MCF 10A (cell line): Measurements from ENCODE around the gene ADD3. TPM values are rescaled to one million over a fixed set of nuclear protein-coding genes. Genes with fewer than 3 reads are reported as not detected.
A peak's percentile ranks its signal among the peaks of the same experiment; 100 is the strongest.

ENCODE experiments used
- BruUV-seq: library from RNA; stranded (reverse); fragments of 400-500 nt; replicated peaks from 2 replicates; lab custom pipeline; 2021; lab: Mats Ljungman, UMichigan
- CTCF ChIA-PET: fragments of 300-600 bp; sonication (Branson Sonifier 250); formaldehyde crosslinking; extraction: SDS; loops from one replicate; lab custom pipeline; 2021; ENCODE audit warnings: antibody characterized with exemption, inconsistent platforms; lab: Yijun Ruan, JAX
- POLR2A ChIA-PET: fragments of 300-600, 350-650 bp; sonication (Branson Sonifier 250); formaldehyde crosslinking; extraction: SDS; loops from one replicate; lab custom pipeline; 2020; ENCODE audit warnings: antibody characterized with exemption, inconsistent platforms; lab: Yijun Ruan, JAX
- DNase-seq: peaks from one replicate; pipeline ENCODE4 v3.0.0-alpha.2; 2018; ENCODE audit not compliant: unreplicated experiment
- H3K27ac Mint-ChIP-seq: one replicate; pipeline ENCODE4 v1.8.0; 2022; ENCODE audit warnings: mild to moderate bottlenecking, low read depth, mixed read lengths; ENCODE audit not compliant: unreplicated experiment
- H3K27me3 Mint-ChIP-seq: one replicate; pipeline ENCODE4 v1.8.0; 2022; ENCODE audit warnings: mixed read lengths; ENCODE audit not compliant: insufficient read depth, unreplicated experiment
- H3K36me3 Mint-ChIP-seq: one replicate; pipeline ENCODE4 v1.8.0; 2022; ENCODE audit warnings: mild to moderate bottlenecking, moderate library complexity, mixed read lengths; ENCODE audit not compliant: insufficient read depth, unreplicated experiment
- H3K4me1 Mint-ChIP-seq: one replicate; pipeline ENCODE4 v1.8.0; 2022; ENCODE audit warnings: mixed read lengths; ENCODE audit not compliant: insufficient read depth, unreplicated experiment
- H3K4me3 Mint-ChIP-seq: one replicate; pipeline ENCODE4 v1.8.0; 2022; ENCODE audit warnings: mild to moderate bottlenecking, moderate library complexity, mixed read lengths; ENCODE audit not compliant: unreplicated experiment
- H3K9me3 Mint-ChIP-seq: one replicate; pipeline ENCODE4 v1.8.0; 2022; ENCODE audit warnings: mixed read lengths; ENCODE audit not compliant: unreplicated experiment
- CTCF ChIP-seq: fragments of 200-600 bp; IDR thresholded peaks from one replicate; pipeline ENCODE4 v1.8.0; 2022; ENCODE audit warnings: antibody characterized with exemption, mild to moderate bottlenecking; ENCODE audit not compliant: unreplicated experiment
- intact Hi-C: fragments of 100-400 bp; cut with micrococcal nuclease; formaldehyde crosslinking; loops from 2 replicates; pipeline ENCODE4 v1.14.1; 2022
- total RNA-seq: library from RNA; stranded (reverse); gene quantifications from 2 replicates; pipeline ENCODE4 v1.2.3, GENCODE V29; 2022

The ADD3 gene
- total RNA-seq, 1 experiment from 2014 or later, result 14.5 TPM

GRCh38 chr10:110040767-110041478 lies 33.1 kb downstream of the ADD3 start:
- Mint-ChIP-seq H3K4me1 (peaks cover 5% of the 10 kb centered on the region), H3K4me3 (no peak overlapping the region), H3K9me3 (no peaks in the 10 kb centered on the region), H3K27me3 (no peaks in the 10 kb centered on the region), H3K27ac (peak overlapping the region; percentile 3), H3K36me3 (no peaks in the 10 kb centered on the region)
- TF ChIP-seq CTCF, result no peak
- ChIA-PET CTCF (no interaction called here), POLR2A (no interaction called here)
- DNase-seq, result no peak
- intact Hi-C loops, result no loop called here
- BruUV-seq, result no TSS peak

GRCh38 chr10:110041479-110041829 lies 33.7 kb downstream of the ADD3 start:
- H3K27me3 Mint-ChIP-seq, result no peaks in the 10 kb centered on the region
- no peak for TF ChIP-seq CTCF
- H3K4me1 Mint-ChIP-seq, result peaks cover 5% of the 10 kb centered on the region
- DNase-seq, result no peak
- no peak overlapping the region for H3K27ac Mint-ChIP-seq
- no TSS peak for BruUV-seq
- H3K4me3 Mint-ChIP-seq, result no peak overlapping the region
- H3K36me3 Mint-ChIP-seq, result no peaks in the 10 kb centered on the region
- no peaks in the 10 kb centered on the region for H3K9me3 Mint-ChIP-seq
- ChIA-PET POLR2A (interaction anchor here (1.2 kb wide), 1 partner anchor 32 kb away, joined by 3 read pairs; no protein-coding TSS in a partner anchor), CTCF (no interaction called here)
- intact Hi-C loops, result no loop called here

DNA sequence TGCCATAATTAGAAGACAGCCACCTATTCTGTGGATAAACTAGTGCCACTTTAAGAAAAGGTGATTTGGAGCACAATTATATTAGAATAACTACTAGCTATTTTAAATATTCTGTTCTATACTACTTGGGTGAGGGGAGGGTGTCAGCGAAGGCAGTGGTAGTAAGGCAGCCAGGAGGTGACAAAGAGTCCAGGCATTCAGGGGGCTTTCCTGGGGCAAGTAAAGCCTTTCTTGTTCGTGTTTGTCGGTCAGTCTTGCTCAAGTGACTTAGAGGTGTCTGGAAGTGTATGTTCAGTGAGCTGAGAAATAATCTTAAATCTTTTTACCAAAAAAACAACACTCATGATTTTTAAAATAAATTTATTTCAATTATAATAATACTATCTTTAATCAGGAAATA lies 34.4 kb downstream of the ADD3 start:
- CTCF ChIA-PET, result interaction anchor here (0.5 kb wide), 1 partner anchor 29 kb away, joined by 3 read pairs; no protein-coding TSS in a partner anchor
- DNase-seq, result no peak
- intact Hi-C loops, result no loop called here
- Mint-ChIP-seq H3K4me3 (no peak overlapping the region), H3K27me3 (no peaks in the 10 kb centered on the region), H3K9me3 (no peaks in the 10 kb centered on the region), H3K27ac (no peak overlapping the region), H3K36me3 (no peaks in the 10 kb centered on the region), H3K4me1 (peaks cover 5% of the 10 kb centered on the region)
- POLR2A ChIA-PET, result interaction anchor here (0.7 to 1.2 kb wide), 2 partner anchors 12 to 32 kb away, joined by 3 read pairs; no protein-coding TSS in a partner anchor
- no TSS peak for BruUV-seq
- no peak for TF ChIP-seq CTCF

DNA sequence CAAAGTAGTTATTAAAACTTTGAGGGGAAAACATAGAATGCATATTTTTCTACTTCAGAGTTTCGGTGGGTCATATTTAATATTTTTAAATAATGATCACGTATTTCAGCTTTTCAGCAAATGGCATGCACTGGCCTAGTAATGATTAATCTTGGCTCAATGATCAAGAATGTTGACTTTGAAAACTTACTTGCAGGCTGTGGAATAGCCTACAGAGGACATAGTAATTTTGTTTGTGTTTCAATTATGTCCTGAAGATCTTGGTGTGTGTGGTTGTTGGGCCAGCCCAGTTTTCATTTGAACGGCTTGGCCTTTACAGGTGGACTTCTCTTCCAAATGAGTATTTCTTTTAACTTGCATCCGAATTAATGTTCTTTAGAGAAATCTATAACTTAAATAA lies 35.1 kb downstream of the ADD3 start:
- peaks cover 5% of the 10 kb centered on the region for H3K4me1 Mint-ChIP-seq
- BruUV-seq, result no TSS peak
- no peaks in the 10 kb centered on the region for H3K27me3 Mint-ChIP-seq
- ChIA-PET CTCF (interaction anchor here (0.5 to 1.6 kb wide), 2 partner anchors 30 to 159 kb away, joined by 3 to 10 read pairs; no protein-coding TSS in a partner anchor), POLR2A (interaction anchor here (1.1 kb wide), 1 partner anchor 10 kb away, joined by 5 read pairs; no protein-coding TSS in a partner anchor)
- intact Hi-C loops, result no loop called here
- H3K4me3 Mint-ChIP-seq, result no peak overlapping the region
- no peaks in the 10 kb centered on the region for H3K36me3 Mint-ChIP-seq
- TF ChIP-seq CTCF, result no peak
- no peak for DNase-seq
- no peaks in the 10 kb centered on the region for H3K9me3 Mint-ChIP-seq
- H3K27ac Mint-ChIP-seq, result no peak overlapping the region
